Right atrium auricular region (tissue), 2 donors: ENCODE measurements around the gene MYMK. TPM values are rescaled to one million over a fixed set of nuclear protein-coding genes. Genes with fewer than 3 reads are reported as not detected.

Experiments used
- DNase-seq: peaks from one replicate; pipeline ENCODE4 v3.0.0-alpha.2; 2019; ENCODE audit warnings: low spot score
- H3K27ac ChIP-seq, 2 donors: fragments of 200-600 bp; sonication (generic); 1 replicate in 1 of 2; 2 replicates in 1 of 2; pipeline ENCODE4 v1.5.1; 2016 to 2019
- H3K27me3 ChIP-seq, 2 donors: fragments of 200-600 bp; sonication (generic); one replicate each; pipeline versions ENCODE4 v1.5.1 to v1.6.0; 2017 to 2019
- H3K36me3 ChIP-seq: fragments of 200-600 bp; sonication (generic); one replicate; pipeline ENCODE4 v1.5.1; 2016
- H3K4me1 ChIP-seq, 2 donors: fragments of 200-600 bp; sonication (generic); one replicate each; pipeline versions ENCODE4 v1.5.1 to v1.6.0; 2017 to 2019
- H3K4me3 ChIP-seq, 2 donors: fragments of 200-600 bp; sonication (generic); 1 replicate in 1 of 2; 2 replicates in 1 of 2; pipeline ENCODE4 v1.5.1; 2017 to 2019; ENCODE audit warnings: mild to moderate bottlenecking in 1 of 2, moderate library complexity in 1 of 2
- H3K9me3 ChIP-seq, 2 donors: fragments of 200-600 bp; sonication (generic); one replicate each; pipeline ENCODE4 v1.5.1; 2019
- CTCF ChIP-seq, 2 donors: fragments of 200-600 bp; sonication (generic); IDR thresholded peaks; one replicate each; pipeline ENCODE4 v1.5.1; 2019; ENCODE audit warnings: antibody characterized with exemption in 2 of 2
- total RNA-seq, 2 donors: library from RNA; depleted of rRNA; stranded (reverse); fragments of >200 nt; gene quantifications; one replicate each; pipeline ENCODE4 v1.1.0, GENCODE V29; 2016

Gene MYMK
- total RNA-seq, 2 donors from 2014 or later: not detected

DNA sequence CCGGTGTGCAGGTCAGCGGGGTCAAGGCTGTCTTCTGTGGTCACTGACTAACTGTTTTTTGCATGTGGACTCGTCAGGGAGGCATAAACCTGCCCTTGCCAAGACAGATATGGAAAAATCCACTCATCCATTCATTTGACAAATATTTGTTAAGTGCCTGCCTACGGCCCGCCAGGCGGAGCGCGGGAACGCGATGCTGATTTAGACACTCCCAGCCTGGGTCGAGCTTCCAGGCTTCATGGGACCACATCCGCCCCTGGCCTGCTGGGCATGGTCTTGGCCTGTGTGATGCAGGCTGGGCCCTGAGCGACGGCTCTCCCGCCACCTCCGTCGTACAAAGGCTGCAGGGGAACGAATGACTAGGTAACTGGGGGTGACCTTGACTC, 18.1 kb downstream of the MYMK start:
- TF ChIP-seq CTCF (IDR thresholded peaks at IDR 0.05): no peak
- no peak overlapping the region for H3K4me3 ChIP-seq
- H3K27me3 ChIP-seq: no peaks in the 10 kb centered on the region
- H3K27ac ChIP-seq: peak overlapping the region; percentile 27 to 75
- DNase-seq: peak; percentile 92
- H3K9me3 ChIP-seq: peaks cover 0 to 17% of the 10 kb centered on the region in 2 donors
- peaks cover 0 to 35% of the 10 kb centered on the region in 2 donors for H3K4me1 ChIP-seq
- H3K36me3 ChIP-seq: no peaks in the 10 kb centered on the region

DNA sequence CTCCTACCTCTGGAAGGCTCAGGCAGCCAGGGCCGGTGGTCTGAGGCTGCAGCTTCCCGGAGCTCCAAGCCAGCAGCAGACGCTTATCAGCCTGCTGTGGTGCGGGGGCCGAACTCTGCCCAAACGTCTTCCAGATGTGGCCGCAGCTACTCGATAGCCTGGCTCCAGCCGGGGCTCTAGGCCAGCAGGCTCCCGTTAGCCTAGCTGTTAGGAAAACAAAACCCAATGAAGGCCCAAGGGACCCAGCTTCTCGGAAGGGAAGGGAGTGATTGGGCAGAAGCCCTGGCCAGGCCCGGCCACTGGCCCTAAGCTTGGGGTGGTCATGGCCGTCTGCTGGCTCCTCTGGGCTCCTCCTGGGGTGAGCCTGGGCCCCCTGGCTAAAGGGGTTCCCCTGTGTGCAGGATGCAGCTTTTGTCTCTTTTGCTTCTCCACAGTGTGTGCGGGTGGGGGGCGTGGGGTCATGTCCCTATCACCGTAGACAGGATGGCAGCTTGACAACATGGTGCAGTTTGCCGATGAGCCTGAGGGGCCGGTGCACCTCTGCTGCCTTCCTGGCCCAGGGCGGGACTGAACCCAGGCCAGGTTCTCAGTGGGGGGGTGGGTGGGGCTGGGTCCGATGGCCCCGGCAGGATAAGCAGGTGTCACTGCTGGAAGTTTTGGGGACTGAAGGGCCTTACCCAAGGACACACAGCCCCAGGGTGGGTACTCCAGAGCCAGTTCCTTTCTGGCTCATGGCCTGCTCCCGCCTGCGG, 18.7 kb downstream of the MYMK start:
- no peak for TF ChIP-seq CTCF (IDR thresholded peaks at IDR 0.05)
- DNase-seq: peak; percentile 85
- H3K27ac ChIP-seq: peak overlapping the region; percentile 21 to 75
- no peaks in the 10 kb centered on the region for H3K27me3 ChIP-seq
- no peak overlapping the region for H3K4me3 ChIP-seq
- peaks cover 0 to 35% of the 10 kb centered on the region in 2 donors for H3K4me1 ChIP-seq
- peaks cover 0 to 22% of the 10 kb centered on the region in 2 donors for H3K9me3 ChIP-seq
- H3K36me3 ChIP-seq: no peaks in the 10 kb centered on the region

DNA sequence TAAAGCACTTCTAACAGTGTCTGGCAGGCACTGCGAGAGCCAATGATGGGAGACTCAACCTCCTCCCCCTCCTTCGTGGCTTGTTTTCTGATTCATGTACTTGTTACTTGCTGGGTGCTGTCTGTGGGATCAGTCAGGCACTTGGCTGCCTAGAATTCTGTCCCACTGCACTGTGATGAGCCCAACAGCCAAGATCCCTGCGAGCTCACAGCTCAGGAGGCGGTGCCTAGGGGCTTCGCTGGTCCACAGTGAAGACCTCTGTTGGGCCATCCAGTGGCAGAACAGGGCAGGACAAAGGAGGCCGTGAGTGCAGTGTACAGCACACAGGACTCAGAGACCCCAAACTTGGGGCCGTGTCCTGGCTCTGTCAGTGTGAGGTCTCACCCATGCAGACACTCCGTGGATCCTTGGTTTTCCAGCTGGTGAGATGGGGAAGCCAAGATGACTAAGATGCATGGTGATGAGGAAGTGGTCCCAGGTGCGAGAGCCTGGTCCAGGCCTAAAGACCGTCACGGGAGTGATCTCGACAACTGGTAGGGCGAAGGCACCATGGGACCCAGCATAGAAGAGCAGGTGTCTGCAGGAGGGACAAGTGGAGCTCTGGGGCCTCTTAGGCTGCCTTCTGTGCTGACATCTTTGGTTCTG, 19.5 kb downstream of the MYMK start:
- no peak overlapping the region for H3K4me3 ChIP-seq
- H3K9me3 ChIP-seq: peaks cover 0 to 24% of the 10 kb centered on the region in 2 donors
- peaks cover 0 to 35% of the 10 kb centered on the region in 2 donors for H3K4me1 ChIP-seq
- no peaks in the 10 kb centered on the region for H3K36me3 ChIP-seq
- H3K27me3 ChIP-seq: no peaks in the 10 kb centered on the region
- peak overlapping the region; percentile 21 to 75 for H3K27ac ChIP-seq
- no peak for TF ChIP-seq CTCF (IDR thresholded peaks at IDR 0.05)
- no peak for DNase-seq

DNA sequence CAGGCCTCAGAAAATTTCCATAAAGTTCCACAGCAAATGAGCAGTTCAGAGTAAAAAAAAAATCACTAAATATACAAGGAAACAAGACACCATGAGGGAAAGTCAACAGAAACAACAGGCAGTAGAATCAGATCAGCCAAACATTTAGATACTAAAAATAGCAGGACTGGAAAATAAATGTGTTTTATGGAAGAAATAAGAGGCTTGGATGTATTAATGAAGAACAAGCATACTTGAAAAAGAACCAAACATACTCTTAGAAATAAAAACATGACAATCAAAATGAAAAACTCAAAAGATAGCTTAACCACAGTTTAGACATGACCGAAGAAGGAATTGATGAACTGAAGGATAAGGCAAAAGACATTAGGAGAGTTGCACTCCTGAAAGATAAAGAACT, 22.6 kb downstream of the MYMK start:
- H3K36me3 ChIP-seq: no peaks in the 10 kb centered on the region
- peaks cover 0 to 24% of the 10 kb centered on the region in 2 donors for H3K9me3 ChIP-seq
- no peak overlapping the region for H3K27ac ChIP-seq
- DNase-seq: no peak
- H3K27me3 ChIP-seq: no peaks in the 10 kb centered on the region
- peaks cover 0 to 35% of the 10 kb centered on the region in 2 donors for H3K4me1 ChIP-seq
- no peak overlapping the region for H3K4me3 ChIP-seq
- no peak for TF ChIP-seq CTCF (IDR thresholded peaks at IDR 0.05)

DNA sequence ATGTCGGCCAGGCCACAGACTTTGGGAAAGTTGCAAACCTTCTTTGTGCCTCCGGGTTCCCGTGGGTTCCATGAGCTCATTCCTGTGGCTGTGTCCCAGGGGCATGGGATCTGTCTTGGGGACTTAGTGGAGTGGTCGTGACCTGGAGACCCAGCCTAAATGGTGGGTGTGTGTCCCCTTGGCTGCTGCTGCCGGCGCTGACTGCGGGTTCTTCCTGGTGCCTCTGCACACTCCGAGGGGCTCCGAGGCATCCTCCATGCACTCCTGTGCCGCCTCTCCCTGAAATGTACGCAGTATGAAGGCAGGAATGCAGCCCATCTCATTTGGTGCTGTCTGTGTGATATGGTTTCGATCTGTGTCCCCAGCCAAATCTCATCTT, 24.9 kb downstream of the MYMK start:
- H3K9me3 ChIP-seq: peaks cover 0 to 24% of the 10 kb centered on the region in 2 donors
- peaks cover 0 to 15% of the 10 kb centered on the region in 2 donors for H3K4me1 ChIP-seq
- H3K27ac ChIP-seq: no peak overlapping the region
- no peak overlapping the region for H3K4me3 ChIP-seq
- TF ChIP-seq CTCF (IDR thresholded peaks at IDR 0.05): no peak
- no peak for DNase-seq
- no peaks in the 10 kb centered on the region for H3K36me3 ChIP-seq
- no peaks in the 10 kb centered on the region for H3K27me3 ChIP-seq
